ENCODE results near the gene FGFBP1. TPM values are rescaled to one million over a fixed set of nuclear protein-coding genes. Genes with fewer than 3 reads are reported as not detected.
"Not testable (repeated sequence)": the region's sequence is repeated elsewhere in the genome, so short reads cannot be mapped to it uniquely, and the experiment has no call there.

FGFBP1 gene
- polyA plus RNA-seq, 1 donor = not detected

DNA sequence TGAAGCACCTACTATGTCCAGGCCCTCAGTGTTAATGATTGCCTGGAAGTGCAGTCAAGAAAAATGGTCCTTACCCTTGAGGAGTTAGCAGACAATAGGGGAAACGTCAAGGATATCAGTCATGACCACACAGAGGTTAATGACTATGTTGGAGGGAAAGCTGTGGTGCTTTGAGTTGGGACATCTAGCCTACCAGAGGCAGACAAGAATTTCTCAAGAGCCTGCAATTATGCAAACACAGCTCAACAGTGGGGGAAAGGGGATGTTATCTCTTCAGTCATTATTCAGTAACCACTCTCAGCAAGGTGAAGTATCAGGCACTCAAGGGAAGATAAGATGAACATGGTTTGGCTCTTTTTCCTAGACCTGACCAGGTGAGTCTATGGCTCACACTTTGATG lies 7.0 kb upstream of the FGFBP1 start:
- no peak for DNase-seq (ENCODE audit: low read depth)

GRCh38 chr4:15944895-15945294 lies 6.4 kb upstream of the FGFBP1 start:
- no peak for DNase-seq (ENCODE audit: low read depth)

DNA sequence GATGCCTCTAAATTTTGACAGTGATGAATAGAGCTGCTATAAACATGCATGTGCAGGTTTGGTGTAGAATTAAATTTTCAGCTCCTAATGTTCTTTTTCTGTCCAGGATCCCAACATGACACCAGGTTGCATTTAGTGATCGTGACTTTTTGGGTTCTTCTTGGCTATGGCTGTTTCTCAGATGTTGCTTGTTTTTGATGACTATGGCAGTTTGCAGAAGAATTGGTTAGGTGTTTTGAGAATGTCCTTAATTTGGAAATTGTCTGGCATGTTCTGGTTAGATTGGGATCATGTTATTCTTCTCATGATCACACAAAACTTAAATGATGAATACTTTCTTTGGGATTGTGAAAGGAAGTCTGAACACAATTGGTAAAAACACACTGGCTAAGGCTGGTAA lies 3.7 kb upstream of the FGFBP1 start:
- DNase-seq (ENCODE audit: low read depth) = no peak

DNA sequence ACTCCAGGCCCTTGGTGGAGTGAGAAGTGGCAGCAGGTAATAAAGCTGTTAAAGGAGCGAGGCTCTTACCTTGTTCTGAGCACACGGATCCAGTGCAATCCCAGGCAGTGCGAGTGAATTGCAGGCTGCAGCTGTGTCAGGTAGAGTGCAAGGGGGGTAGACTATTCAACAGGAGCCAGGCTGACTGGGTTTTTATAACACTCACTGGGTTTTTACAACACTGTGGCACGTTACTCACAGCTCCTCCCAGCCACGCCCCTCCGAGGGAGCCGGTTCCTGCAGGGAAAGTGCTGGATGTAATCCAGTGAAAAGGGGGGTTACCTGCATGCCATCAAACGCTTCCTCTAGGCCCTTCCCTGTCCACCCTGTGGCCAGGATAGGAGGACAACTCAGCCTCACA lies 358 bp downstream of the FGFBP1 start:
- DNase-seq (ENCODE audit: low read depth) = no peak

- no peak for DNase-seq (ENCODE audit: low read depth)
Measured at GRCh38 chr4:15936495-15936894, 2.0 kb downstream of the FGFBP1 start.

DNA sequence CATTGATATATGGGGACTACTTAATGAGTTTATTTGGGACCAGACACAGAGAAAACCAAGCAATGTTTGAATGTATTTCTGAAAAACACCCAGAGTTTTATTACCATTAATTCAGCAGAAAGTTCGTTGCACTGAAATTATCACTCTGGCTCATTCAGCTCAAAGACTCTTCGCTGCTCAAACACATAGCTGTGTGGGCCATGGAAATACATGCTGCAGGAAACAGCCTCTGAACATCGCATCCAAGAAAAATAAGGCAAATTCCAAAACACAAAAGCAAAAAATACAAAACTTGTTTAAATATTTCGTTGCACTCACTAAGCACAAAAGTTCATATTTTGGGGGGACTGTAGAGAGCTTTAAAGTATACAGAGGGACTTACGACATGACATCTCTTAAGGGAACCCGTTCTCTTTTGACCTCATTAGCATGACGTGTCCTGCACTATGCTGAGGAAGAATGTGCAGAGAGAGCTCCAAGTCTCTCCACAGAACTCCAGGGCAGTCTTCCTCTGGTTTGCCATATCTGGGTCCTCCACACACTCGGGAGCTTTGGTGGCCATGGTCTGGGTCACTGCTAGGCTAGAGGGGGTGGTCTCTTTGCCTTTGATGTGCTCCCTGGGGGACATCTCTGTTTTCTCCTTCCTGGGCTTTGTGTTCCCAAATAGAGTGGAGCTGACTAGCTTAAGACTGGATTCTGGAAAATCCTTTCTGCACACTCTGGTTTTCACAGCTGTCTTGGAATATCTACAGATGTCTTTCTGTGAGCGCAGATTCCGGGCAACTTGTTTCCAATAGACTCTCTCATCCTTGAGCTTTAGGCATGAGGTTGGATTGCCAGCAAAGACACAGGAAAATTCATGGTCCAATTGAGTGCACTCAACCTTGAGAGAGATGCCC lies 2.8 kb downstream of the FGFBP1 start:
- DNase-seq (ENCODE audit: low read depth) = no peak

GRCh38 chr4:15934259-15934658 lies 4.3 kb downstream of the FGFBP1 start:
- DNase-seq (ENCODE audit: low read depth) = no peak

- no peak for DNase-seq (ENCODE audit: low read depth)
Measured at GRCh38 chr4:15931451-15932210, 6.9 kb downstream of the FGFBP1 start.

DNA sequence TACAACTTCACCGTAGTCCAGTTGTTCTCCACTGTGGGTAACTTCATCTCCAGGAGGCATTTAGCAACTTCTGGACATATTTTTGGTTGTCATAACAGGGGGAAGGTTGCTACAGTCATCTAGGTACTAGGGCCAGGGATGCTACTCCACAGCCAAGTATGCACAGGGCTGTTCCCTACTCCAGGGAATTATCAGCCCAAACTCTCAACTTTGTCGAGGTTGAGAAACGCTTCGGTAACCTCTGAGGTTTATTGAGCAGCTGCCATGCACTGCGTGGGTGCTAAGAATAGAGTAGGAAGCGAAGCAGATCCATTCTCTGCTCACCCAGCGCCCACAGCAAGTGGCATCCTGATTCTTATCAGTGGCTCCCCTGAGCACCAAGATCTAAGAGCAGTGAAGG lies 8.2 kb downstream of the FGFBP1 start:
- no peak for DNase-seq (ENCODE audit: low read depth)

DNA sequence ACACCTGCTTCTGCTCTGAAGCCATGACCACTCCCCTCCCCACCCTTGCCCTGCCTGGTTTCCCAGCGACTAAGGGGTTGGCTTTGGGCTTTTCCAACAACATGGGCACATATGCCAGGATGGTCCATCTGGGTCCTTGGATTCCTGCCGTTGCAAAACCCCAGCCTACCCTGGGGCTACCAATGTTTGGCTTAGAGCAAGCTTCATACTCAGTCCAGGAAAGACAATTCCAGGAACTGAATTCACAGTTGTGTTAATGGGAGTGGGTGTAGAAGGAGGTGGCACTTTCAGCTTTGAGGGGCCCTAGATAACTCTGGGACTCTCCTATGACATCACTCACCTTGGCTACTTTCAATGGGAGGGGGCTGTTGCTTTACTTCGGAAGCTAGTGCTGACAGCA lies 9.0 kb downstream of the FGFBP1 start:
- no peak for DNase-seq (ENCODE audit: low read depth)

DNA sequence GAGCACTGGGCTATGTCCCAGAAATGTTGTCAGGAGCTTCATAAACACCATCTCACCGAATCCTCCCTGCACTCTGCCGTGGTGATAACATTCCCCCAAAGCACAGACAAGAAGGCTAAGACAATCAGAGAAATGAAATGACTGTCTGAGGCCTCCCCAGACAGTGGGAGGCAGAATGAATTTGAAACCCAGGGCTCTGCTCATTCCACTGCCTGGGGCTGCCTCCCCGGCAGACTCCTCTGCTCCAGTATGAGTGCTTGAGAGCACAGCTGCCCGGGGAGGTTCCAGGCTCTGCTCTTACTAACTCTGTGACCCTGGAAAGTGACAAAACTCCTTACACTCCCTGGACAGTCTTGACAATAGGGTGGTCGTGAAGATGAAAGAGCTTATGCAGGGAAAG lies 9.7 kb downstream of the FGFBP1 start:
- no peak for DNase-seq (ENCODE audit: low read depth)

GRCh38 chr4:15926486-15926885 lies 12.1 kb downstream of the FGFBP1 start:
- no peak for DNase-seq (ENCODE audit: low read depth)

DNA sequence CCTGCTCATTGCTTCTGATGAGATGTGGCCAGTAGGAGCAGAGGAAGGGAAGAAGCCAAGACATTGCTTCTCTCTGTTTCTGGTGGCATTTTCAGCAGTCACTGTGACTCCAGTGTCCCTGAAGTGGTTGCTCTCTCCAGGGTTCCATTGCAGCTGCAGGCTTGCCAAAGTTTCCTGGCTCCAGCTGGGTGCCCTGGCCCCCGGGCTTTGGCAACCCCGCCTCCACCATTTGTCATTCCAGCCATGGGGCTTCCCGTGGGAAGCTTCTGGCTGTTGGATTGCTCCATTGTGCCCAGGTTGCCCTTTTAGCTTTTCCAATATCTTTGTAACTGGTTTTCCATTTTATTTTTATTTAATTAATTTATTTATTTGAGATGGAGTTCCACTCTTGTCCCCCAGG lies 12.7 kb downstream of the FGFBP1 start:
- DNase-seq (ENCODE audit: low read depth) = no peak

- no peak for DNase-seq (ENCODE audit: low read depth)
Measured at GRCh38 chr4:15921592-15921932, 17.0 kb downstream of the FGFBP1 start.

DNA sequence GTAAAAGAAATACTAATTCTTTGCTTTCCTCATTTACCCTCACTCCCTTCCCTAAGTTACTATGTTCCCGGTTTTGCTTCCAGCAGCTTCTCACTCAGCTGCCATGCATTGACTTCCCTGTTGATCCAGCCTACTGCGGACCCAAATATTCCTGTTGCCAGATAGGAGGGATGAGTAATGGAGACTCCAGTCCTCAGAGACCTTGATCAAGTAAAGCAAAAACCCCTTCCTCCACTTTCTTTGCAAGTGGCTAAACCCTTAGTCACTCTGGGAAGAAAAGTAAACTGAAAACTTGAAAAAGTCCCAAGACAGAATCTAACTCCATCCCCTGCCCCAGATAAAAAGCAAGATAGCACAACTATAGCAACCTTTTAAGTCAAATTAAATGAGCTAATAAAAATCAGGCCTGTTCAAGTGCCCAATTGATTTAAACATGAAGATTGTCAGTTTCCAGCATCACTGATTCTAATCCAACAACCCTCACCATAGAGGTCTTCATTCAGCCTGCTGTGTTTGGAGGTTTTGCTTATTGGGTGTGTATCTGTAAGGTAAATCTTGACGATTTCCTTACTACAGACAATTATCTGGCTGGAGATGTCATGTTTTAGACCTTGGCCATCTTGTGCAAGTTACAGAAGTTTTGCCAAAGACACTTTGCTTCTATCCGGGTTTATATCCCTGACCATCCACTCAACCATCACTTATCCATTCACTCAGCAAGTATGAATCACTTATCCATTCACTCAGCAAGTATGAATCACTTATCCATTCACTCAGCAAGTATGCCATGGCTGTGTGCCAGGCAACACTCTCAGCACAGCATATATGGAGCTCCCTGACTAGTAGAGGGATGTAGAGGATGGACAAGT lies 17.6 kb downstream of the FGFBP1 start:
- no peak for DNase-seq (ENCODE audit: low read depth)

GRCh38 chr4:15918484-15919129 lies 19.9 kb downstream of the FGFBP1 start:
- DNase-seq (ENCODE audit: low read depth) = no peak

DNA sequence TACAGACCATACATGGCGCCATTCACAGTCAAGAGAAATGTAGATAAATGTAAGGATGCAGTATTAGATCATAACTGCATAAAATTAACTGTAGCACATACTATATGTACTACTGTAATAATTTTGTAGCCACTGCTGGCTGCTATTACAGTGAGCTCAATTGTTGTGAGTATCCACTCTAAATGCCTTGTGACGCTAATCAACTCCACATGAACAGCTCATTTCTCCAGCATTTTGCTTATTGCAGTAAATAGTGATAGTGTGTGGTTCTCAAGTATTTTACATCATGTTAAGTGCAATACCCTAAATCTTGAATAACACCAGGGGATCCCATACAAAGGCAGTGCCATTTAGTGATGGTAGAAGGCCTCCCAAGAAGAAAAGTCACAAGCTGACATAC lies 21.2 kb downstream of the FGFBP1 start:
- DNase-seq (ENCODE audit: low read depth) = no peak

- DNase-seq (ENCODE audit: low read depth) = not testable (repeated sequence)
Measured at GRCh38 chr4:15916358-15916757, 22.2 kb downstream of the FGFBP1 start.

DNA sequence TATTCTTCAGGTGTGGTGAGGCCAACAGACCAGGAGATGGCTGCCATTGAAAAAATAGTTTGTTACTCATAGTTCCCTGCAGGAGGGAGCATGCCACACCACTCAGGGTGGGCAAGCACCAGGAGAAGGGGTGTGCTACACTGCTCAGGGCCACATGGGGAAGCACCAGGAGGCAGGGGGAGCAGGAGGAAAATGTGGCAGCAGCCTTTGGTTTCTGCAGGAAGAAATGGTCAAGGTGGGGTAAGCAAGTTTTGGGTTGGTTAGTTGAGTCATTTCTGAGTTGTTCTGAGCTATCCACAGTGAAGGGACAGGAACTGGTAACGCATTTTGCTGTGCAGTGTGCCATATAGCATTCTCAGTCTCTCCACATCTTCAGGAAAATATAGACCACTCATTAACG lies 23.8 kb downstream of the FGFBP1 start:
- DNase-seq (ENCODE audit: low read depth) = no peak

DNA sequence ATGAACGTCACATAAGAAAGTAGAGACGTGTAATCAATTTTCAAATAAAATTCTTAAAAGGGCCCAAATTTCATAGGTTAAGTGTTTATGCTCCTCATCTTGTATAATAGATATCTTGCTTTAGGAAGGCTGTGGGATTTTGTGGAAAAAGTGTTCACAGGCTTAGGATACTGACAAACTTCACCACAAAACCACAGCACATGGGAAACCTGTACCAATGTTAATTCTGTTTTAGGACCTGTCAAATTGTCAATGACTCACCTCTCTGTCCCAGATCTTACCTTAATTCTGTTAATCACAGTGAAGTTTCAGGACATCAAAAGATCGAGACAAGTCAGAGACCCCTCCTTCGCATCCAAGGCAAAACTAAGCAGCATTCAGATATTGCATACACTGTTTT lies 24.2 kb downstream of the FGFBP1 start:
- no peak for DNase-seq (ENCODE audit: low read depth)

DNA sequence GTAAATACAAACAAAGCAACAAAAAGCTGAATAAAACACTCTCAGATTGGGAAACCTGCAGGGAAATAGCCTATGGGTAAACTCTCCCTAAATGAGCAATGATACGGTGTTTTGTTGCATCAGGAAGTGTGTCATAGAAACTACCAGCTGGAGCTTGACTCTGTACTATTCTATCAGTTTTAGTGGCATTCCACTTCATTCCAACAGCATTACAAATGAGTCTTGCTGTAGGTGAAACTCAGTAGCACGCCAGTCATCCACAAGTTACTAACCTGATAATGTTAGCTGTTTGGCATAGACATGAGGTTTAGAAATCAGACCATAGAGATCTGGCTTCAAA lies 24.9 kb downstream of the FGFBP1 start:
- no peak for DNase-seq (ENCODE audit: low read depth)

Measured in forelimb muscle (tissue), 1 donor.